ENCODE results near the gene LIG4.

The LIG4 gene

DNA sequence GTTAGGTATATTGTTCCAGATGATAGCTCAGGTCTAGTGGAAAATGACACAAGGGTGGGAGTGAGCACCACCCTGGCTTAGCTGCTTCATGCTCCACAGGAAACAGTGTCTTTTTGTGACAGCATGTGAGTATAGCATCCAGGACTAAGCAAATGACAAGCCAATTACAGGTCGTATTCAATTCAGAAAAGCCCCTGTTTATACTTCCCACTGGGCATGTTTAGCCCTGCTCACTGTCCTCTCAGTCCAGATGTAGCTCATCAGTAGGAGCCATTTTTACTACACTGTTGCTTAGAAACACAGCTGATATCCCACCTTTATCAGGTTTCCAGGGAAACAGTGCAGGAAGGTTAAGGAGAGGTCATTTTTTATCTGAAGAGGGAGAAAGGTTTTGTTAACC, 10.8 kb upstream of the LIG4 start:
- Histone ChIP-seq H3K4me2 (ENCODE audit: low read depth, low read length, poor library complexity, severe bottlenecking) (no peak overlapping the region), H2AFZ (ENCODE audit: low read depth, low read length, severe bottlenecking) (no peak overlapping the region), H3K9me3 (ENCODE audit: insufficient read depth, low read length) (no peaks in the 10 kb centered on the region), H4K20me1 (ENCODE audit: low read depth, low read length) (peaks cover 15% of the 10 kb centered on the region), H3K36me3 (ENCODE audit: low read length) (peaks cover 2% of the 10 kb centered on the region; the same call in 1 of the 2 replicates), H3K27me3 (ENCODE audit: low read length) (no peaks in the 10 kb centered on the region), H3K9me2 (replicated peaks; ENCODE audit: insufficient read depth, low read length) (no peaks in the 10 kb centered on the region), H3F3A (ENCODE audit: insufficient read depth) (no peaks in the 10 kb centered on the region), H3K4me3 (ENCODE audit: insufficient read depth, low read length, poor library complexity, severe bottlenecking) (no peak overlapping the region), H3K9ac (ENCODE audit: low read length) (no peak overlapping the region), H3K27ac (ENCODE audit: low read depth, low read length) (no peak overlapping the region), H3K79me2 (ENCODE audit: insufficient read depth, low read length) (peaks cover 53% of the 10 kb centered on the region)
- TF ChIP-seq EZH2phosphoT487 (conservative IDR thresholded peaks at IDR 0.05; ENCODE audit: low read length) = no peak
- TF ChIP-seq, protein P1, sequence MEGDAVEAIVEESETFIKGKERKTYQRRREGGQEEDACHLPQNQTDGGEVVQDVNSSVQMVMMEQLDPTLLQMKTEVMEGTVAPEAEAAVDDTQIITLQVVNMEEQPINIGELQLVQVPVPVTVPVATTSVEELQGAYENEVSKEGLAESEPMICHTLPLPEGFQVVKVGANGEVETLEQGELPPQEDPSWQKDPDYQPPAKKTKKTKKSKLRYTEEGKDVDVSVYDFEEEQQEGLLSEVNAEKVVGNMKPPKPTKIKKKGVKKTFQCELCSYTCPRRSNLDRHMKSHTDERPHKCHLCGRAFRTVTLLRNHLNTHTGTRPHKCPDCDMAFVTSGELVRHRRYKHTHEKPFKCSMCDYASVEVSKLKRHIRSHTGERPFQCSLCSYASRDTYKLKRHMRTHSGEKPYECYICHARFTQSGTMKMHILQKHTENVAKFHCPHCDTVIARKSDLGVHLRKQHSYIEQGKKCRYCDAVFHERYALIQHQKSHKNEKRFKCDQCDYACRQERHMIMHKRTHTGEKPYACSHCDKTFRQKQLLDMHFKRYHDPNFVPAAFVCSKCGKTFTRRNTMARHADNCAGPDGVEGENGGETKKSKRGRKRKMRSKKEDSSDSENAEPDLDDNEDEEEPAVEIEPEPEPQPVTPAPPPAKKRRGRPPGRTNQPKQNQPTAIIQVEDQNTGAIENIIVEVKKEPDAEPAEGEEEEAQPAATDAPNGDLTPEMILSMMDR (IDR thresholded peaks at IDR 0.05; ENCODE audit: insufficient read depth, low read length, poor library complexity, severe bottlenecking) = no peak

DNA sequence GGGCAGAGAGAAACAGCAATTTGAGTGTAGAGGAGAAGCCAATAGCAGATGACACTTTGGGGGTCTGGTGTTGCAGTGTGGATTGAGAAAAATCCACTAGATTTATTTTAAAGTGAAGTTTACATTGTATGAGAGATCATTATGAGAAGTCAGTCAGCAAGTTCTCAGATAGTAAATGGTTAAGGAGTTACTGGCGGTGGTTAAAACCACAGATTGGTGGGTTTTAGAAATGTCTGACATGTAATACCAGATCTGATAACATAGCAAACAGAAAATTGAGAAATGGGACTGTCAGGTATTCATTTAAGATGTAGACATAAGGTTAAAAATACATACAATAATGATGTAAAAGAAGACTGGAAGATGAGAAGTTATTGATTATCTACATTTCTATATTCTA, 10.1 kb upstream of the LIG4 start:
- no peak overlapping the region for H3K4me2 ChIP-seq (ENCODE audit: low read depth, low read length, poor library complexity, severe bottlenecking)
- H4K20me1 ChIP-seq (ENCODE audit: low read depth, low read length) = peaks cover 15% of the 10 kb centered on the region
- H3K9me3 ChIP-seq (ENCODE audit: insufficient read depth, low read length) = no peaks in the 10 kb centered on the region
- no peak overlapping the region for H3K4me3 ChIP-seq (ENCODE audit: insufficient read depth, low read length, poor library complexity, severe bottlenecking)
- no peaks in the 10 kb centered on the region for H3K27me3 ChIP-seq (ENCODE audit: low read length)
- H3K79me2 ChIP-seq (ENCODE audit: insufficient read depth, low read length) = peaks cover 55% of the 10 kb centered on the region
- H3K9ac ChIP-seq (ENCODE audit: low read length) = no peak overlapping the region
- H3K27ac ChIP-seq (ENCODE audit: low read depth, low read length) = no peak overlapping the region
- TF ChIP-seq EZH2phosphoT487 (conservative IDR thresholded peaks at IDR 0.05; ENCODE audit: low read length) = no peak
- TF ChIP-seq, protein P1 (IDR thresholded peaks at IDR 0.05; ENCODE audit: insufficient read depth, low read length, poor library complexity, severe bottlenecking) = no peak
- peaks cover 2% of the 10 kb centered on the region; the same call in 1 of the 2 replicates for H3K36me3 ChIP-seq (ENCODE audit: low read length)
- no peaks in the 10 kb centered on the region for H3K9me2 ChIP-seq (replicated peaks; ENCODE audit: insufficient read depth, low read length)
- 0 out of 2 replicates have a peak, but pooled peaks cover 3% of the 10 kb centered on the region for H3F3A ChIP-seq (ENCODE audit: insufficient read depth)
- no peak overlapping the region for H2AFZ ChIP-seq (ENCODE audit: low read depth, low read length, severe bottlenecking)

DNA sequence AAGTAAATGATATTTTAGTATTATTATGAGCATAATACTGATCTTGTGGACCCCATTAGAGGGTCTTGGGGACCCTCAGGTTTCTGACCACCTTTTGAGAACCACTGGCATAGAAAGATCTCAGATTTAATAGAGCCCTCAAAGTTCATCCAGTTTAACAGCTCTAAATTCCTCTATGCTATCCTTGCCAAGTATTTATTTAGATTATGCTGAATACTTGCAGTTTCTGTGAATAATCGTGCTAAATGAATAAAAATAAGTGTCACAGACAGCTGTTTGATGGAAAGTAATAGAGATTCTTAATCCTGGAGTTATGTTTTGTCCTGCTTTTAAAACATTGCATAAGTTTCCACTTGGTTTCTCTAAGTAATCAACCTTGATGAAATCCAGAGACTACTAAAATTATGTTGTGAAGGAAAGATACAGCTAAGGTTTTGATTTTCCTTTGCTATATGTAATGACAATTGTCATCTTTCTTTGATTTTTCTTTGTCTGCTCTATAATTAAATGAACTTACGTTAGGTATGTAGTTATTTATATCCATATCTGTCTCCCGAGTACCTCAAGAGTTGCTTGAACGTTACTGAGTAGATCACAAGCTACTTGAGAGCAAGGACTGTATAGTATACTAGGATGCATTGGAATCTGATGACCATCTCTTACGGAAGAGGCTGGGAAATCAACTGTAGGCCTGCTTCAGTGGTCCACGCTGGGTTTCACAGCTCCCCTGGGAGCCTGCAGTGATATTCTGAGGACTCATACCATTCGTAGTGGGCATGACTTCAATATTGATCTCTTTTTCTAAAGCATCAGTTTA, 8.6 kb upstream of the LIG4 start:
- H3K27me3 ChIP-seq (ENCODE audit: low read length) = no peaks in the 10 kb centered on the region
- H3K79me2 ChIP-seq (ENCODE audit: insufficient read depth, low read length) = peaks cover 62% of the 10 kb centered on the region
- no peak overlapping the region for H3K27ac ChIP-seq (ENCODE audit: low read depth, low read length)
- no peaks in the 10 kb centered on the region for H3K9me3 ChIP-seq (ENCODE audit: insufficient read depth, low read length)
- H3K36me3 ChIP-seq (ENCODE audit: low read length) = no peaks in the 10 kb centered on the region
- no peak overlapping the region for H2AFZ ChIP-seq (ENCODE audit: low read depth, low read length, severe bottlenecking)
- no peaks in the 10 kb centered on the region for H3K9me2 ChIP-seq (replicated peaks; ENCODE audit: insufficient read depth, low read length)
- H3K4me3 ChIP-seq (ENCODE audit: insufficient read depth, low read length, poor library complexity, severe bottlenecking) = no peak overlapping the region
- TF ChIP-seq, protein P1 (IDR thresholded peaks at IDR 0.05; ENCODE audit: insufficient read depth, low read length, poor library complexity, severe bottlenecking) = no peak
- TF ChIP-seq EZH2phosphoT487 (conservative IDR thresholded peaks at IDR 0.05; ENCODE audit: low read length) = no peak
- H3K4me2 ChIP-seq (ENCODE audit: low read depth, low read length, poor library complexity, severe bottlenecking) = no peak overlapping the region
- 0 out of 2 replicates have a peak, but pooled peaks cover 7% of the 10 kb centered on the region for H3F3A ChIP-seq (ENCODE audit: insufficient read depth)
- H4K20me1 ChIP-seq (ENCODE audit: low read depth, low read length) = peaks cover 19% of the 10 kb centered on the region
- no peak overlapping the region for H3K9ac ChIP-seq (ENCODE audit: low read length)
